HepG2 (cell line): ENCODE data around the gene SLC7A6OS. TPM values are rescaled to one million over a fixed set of nuclear protein-coding genes. Genes with fewer than 3 reads are reported as not detected.

ENCODE experiments used
- ATAC-seq: fragments of 200-7000 bp; cut with Tn5 transposase; 3 replicates; pipeline ENCODE4 v1.9.1; 2020; ENCODE audit warnings: mild to moderate bottlenecking, moderate library complexity
- BruUV-seq: library from RNA; stranded (reverse); fragments of 400-500 nt; replicated peaks from 2 replicates; lab custom pipeline; 2021; lab: Mats Ljungman, UMichigan
- CTCF ChIA-PET: fragments of 300-600 bp; formaldehyde crosslinking; extraction: SDS; loops from one replicate; lab custom pipeline; 2021; ENCODE audit warnings: low total read pairs, inconsistent platforms, low intra/inter-chr PET ratio; lab: Yijun Ruan, JAX
- POLR2A ChIA-PET: fragments of 350-600 bp; sonication (Branson Sonifier 250); formaldehyde crosslinking; loops from one replicate; lab custom pipeline; 2020; ENCODE audit warnings: antibody characterized with exemption, inconsistent platforms; lab: Yijun Ruan, JAX
- DNase-seq: peaks from one replicate; pipeline ENCODE4 v3.0.0-alpha.2; 2015; ENCODE audit warnings: low spot score
- FAIRE-seq: peaks from 3 replicates; lab custom pipeline; 2011; peaks lifted over from hg19 to GRCh38; lab: Jason Lieb, UNC
- H2AFZ ChIP-seq: one replicate; pipeline ENCODE4 v1.6.1; 2011; ENCODE audit warnings: low read length, inconsistent platforms
- H3K27ac ChIP-seq: fragments of 300-600 bp; 3 replicates; pipeline ENCODE4 v1.8.0; 2011; ENCODE audit warnings: mixed run types, mild to moderate bottlenecking, mixed read lengths, low read length, inconsistent platforms; ENCODE audit not compliant: insufficient read depth; ENCODE audit errors: extremely low read length
- H3K27me3 ChIP-seq, 2 experiments: fragments of 200-600 bp in 1 of 2; 2 replicates in 1 of 2; 3 replicates in 1 of 2; pipeline versions ENCODE4 v1.6.0 to v1.8.0; 2011; ENCODE audit warnings: low read length in 2 of 2, mild to moderate bottlenecking in 2 of 2, moderate library complexity in 2 of 2, inconsistent platforms in 1 of 2; ENCODE audit not compliant: insufficient read depth in 2 of 2, control insufficient read depth in 1 of 2
- H3K36me3 ChIP-seq, 2 experiments: fragments of 200-600 bp in 1 of 2; replicated peaks in 1 of 2; 2 replicates in 1 of 2; 3 replicates in 1 of 2; pipeline versions ENCODE4 v1.5.1 to v1.8.0; 2011; ENCODE audit warnings: low read length in 2 of 2, inconsistent platforms in 1 of 2; ENCODE audit not compliant: insufficient read depth in 2 of 2, control insufficient read depth in 1 of 2
- H3K4me1 ChIP-seq: 2 replicates; pipeline ENCODE4 v1.5.1; 2012; ENCODE audit warnings: low read length, inconsistent platforms; ENCODE audit not compliant: insufficient read depth
- H3K4me2 ChIP-seq: 2 replicates; pipeline ENCODE4 v1.6.0; 2011; ENCODE audit warnings: low read depth, low read length, inconsistent platforms
- H3K4me3 ChIP-seq, 3 experiments: fragments of 200-600 bp in 1 of 3; sonication (generic), shearing (Covaris generic) in 1 of 3; replicated peaks in 1 of 3; 2 replicates each; pipeline ENCODE4 v1.5.1; 2011 to 2016; ENCODE audit warnings: low read length in 3 of 3, inconsistent platforms in 2 of 3, low read depth in 2 of 3, mild to moderate bottlenecking in 2 of 3, control low read depth in 1 of 3, mixed read lengths in 1 of 3; ENCODE audit not compliant: insufficient read depth in 1 of 3
- H3K79me2 ChIP-seq: one replicate; pipeline ENCODE4 v1.6.1; 2011; ENCODE audit warnings: low read length, inconsistent platforms; ENCODE audit not compliant: insufficient read depth
- H3K9ac ChIP-seq: 2 replicates; pipeline ENCODE4 v1.6.0; 2011; ENCODE audit warnings: mild to moderate bottlenecking, low read depth, low read length, inconsistent platforms; ENCODE audit not compliant: insufficient read depth
- H3K9me3 ChIP-seq: 2 replicates; pipeline ENCODE4 v1.5.1; 2012; ENCODE audit warnings: mild to moderate bottlenecking, low read length
- H4K20me1 ChIP-seq: 2 replicates; pipeline ENCODE4 v1.6.0; 2011; ENCODE audit warnings: inconsistent platforms, mild to moderate bottlenecking, low read length, moderate library complexity; ENCODE audit not compliant: insufficient read depth
- HNRNPL ChIP-seq: fragments of 200-400 bp; formaldehyde crosslinking; IDR thresholded peaks from 2 replicates; pipeline ENCODE4 v1.6.1; 2017; ENCODE audit warnings: mild to moderate bottlenecking, low read depth, low read length
- KDM2A ChIP-seq: sonication (generic); formaldehyde crosslinking; IDR thresholded peaks from 2 replicates; pipeline ENCODE4 v1.4.0; 2020; ENCODE audit warnings: low read depth, missing genetic modification reagents, borderline replicate concordance
- NR2F1 ChIP-seq, 2 experiments: fragments of 450-650 bp in 1 of 2; formaldehyde crosslinking in 1 of 2; IDR thresholded peaks; 2 replicates each; pipeline versions ENCODE4 v1.5.0 to v1.6.1; 2016 to 2020; ENCODE audit warnings: mild to moderate bottlenecking in 1 of 2, missing compliant biosample characterization in 1 of 2, missing genetic modification reagents in 1 of 2, moderate library complexity in 1 of 2
- RXRA ChIP-seq: sonication (generic); formaldehyde crosslinking; IDR thresholded peaks from 2 replicates; pipeline ENCODE4 v1.5.1; 2020; ENCODE audit warnings: missing genetic modification reagents
- TRAFD1 ChIP-seq: sonication (generic); formaldehyde crosslinking; IDR thresholded peaks from 2 replicates; pipeline ENCODE4 v1.5.1; 2020; ENCODE audit warnings: missing genetic modification reagents, mild to moderate bottlenecking, borderline replicate concordance
- ZBTB38 ChIP-seq: sonication (generic); formaldehyde crosslinking; IDR thresholded peaks from 2 replicates; pipeline ENCODE4 v1.5.1; 2020; ENCODE audit warnings: mild to moderate bottlenecking, missing genetic modification reagents
- ZNF234 ChIP-seq: sonication (generic); formaldehyde crosslinking; conservative IDR thresholded peaks from 2 replicates; pipeline ENCODE4 v1.5.1; 2020; ENCODE audit warnings: mild to moderate bottlenecking, missing genetic modification reagents
- ZNF512 ChIP-seq: sonication (generic); formaldehyde crosslinking; IDR thresholded peaks from 2 replicates; pipeline ENCODE4 v1.4.0; 2020; ENCODE audit warnings: mild to moderate bottlenecking, missing genetic modification reagents
- ZNF557 ChIP-seq: sonication (generic); formaldehyde crosslinking; IDR thresholded peaks from 2 replicates; pipeline ENCODE4 v1.4.0; 2020; ENCODE audit warnings: missing genetic modification reagents
- ZNF687 ChIP-seq: sonication (generic); formaldehyde crosslinking; IDR thresholded peaks from 2 replicates; pipeline ENCODE4 v1.5.1; 2020; ENCODE audit warnings: mild to moderate bottlenecking, missing genetic modification reagents, moderate library complexity
- ZNF720 ChIP-seq: sonication (generic); formaldehyde crosslinking; IDR thresholded peaks from 2 replicates; pipeline ENCODE4 v1.4.0; 2020; ENCODE audit warnings: missing genetic modification reagents
- WGBS: methylation state at CpG from one replicate; pipeline ENCODE4 v1.1.6; 2017; ENCODE audit warnings: low lambda C conversion rate; 5-methylcytosine and 5-hydroxymethylcytosine counted together
- in situ Hi-C: cut with HindIII; loops from 2 replicates; pipeline ENCODE4 v1.10.0; 2017; ENCODE audit warnings: low pct_unique_long_range_greater_than_20kb; ENCODE audit not compliant: extremely low pct_ligation_motif_present
- intact Hi-C: fragments of 100-400 bp; cut with micrococcal nuclease; formaldehyde crosslinking; loops from one replicate; pipeline ENCODE4 v1.10.0; 2022; ENCODE audit not compliant: unreplicated experiment
- polyA plus RNA-seq, 8 experiments: library from polyadenylated mRNA; depleted of rRNA in 3 of 8; stranded (reverse) in 7 of 8; unstranded in 1 of 8; fragments of >200 nt; fragmentation: Illumina TruSeq in 4 of 8; extraction: Trizol in 4 of 8; gene quantifications; 2 replicates each; pipeline versions ENCODE4 v1.2.1 to v1.2.3, GENCODE V29; 2011 to 2016; ENCODE audit warnings: low read depth in 4 of 8, missing spikeins in 1 of 8, mixed read lengths in 1 of 8; ENCODE audit not compliant: insufficient read depth in 1 of 8
- total RNA-seq, 5 experiments: library from RNA; depleted of rRNA; stranded (reverse); fragments of >200 nt; fragmentation: Illumina TruSeq; extraction: Trizol; gene quantifications; 2 replicates each; pipeline ENCODE4 v1.2.3, GENCODE V29; 2016; ENCODE audit warnings: low read depth in 1 of 5

SLC7A6OS gene
- total and polyA plus RNA-seq, 2 of the 13 experiments (the other 11 are each of a cell fraction or from before 2014, with no cell fraction given): 11.2 to 21.5 TPM

- TF ChIP-seq ZNF512: no peak
- no peak for TF ChIP-seq ZNF720 (CRISPR knock-in tag)
- no peak for TF ChIP-seq ZNF557 (CRISPR knock-in tag)
- no peak for TF ChIP-seq HNRNPL
- no peak for TF ChIP-seq ZNF234 (CRISPR knock-in tag)
These were observed 55.0 kb downstream of the SLC7A6OS start (continued) for GRCh38 chr16:68255712-68256111.

- intact Hi-C loops (no loop called here), in situ Hi-C loops (no loop called here)
- CTCF ChIA-PET: no interaction called here
- no peak overlapping the region for H3K9ac ChIP-seq
- 83% methylated on average over 4 of the region's 4 CpGs for WGBS
- H3K4me1 ChIP-seq: peaks cover 43% of the 10 kb centered on the region
- POLR2A ChIA-PET: interaction anchor here (1.6 kb wide), 2 partner anchors 16 to 17 kb away, joined by 4 to 6 read pairs; no protein-coding TSS in a partner anchor
- peak overlapping the region; percentile 11 for H3K27ac ChIP-seq
- H3K4me3 ChIP-seq: no peak overlapping the region
- no peaks in the 10 kb centered on the region for H3K27me3 ChIP-seq
- no TSS peak for BruUV-seq
- ATAC-seq: no peak
- H4K20me1 ChIP-seq: no peaks in the 10 kb centered on the region
- H3K4me2 ChIP-seq: no peak overlapping the region
- H2AFZ ChIP-seq: no peak overlapping the region
- no peak for FAIRE-seq
- peaks cover 9 to 37% of the 10 kb centered on the region in 2 experiments for H3K36me3 ChIP-seq
- H3K9me3 ChIP-seq: no peaks in the 10 kb centered on the region
- TF ChIP-seq TRAFD1 (no peak), KDM2A (CRISPR knock-in tag) (no peak), ZNF687 (CRISPR knock-in tag) (0 out of 2 replicates have a peak, but pooled peaks have one; percentile 18), RXRA (CRISPR knock-in tag) (0 out of 2 replicates have a peak, but pooled peaks have one; percentile 59), NR2F1 (CRISPR knock-in tag; IDR thresholded peaks at IDR 0.05) (peak in 1 of 2 experiments; percentile 30; a peak in 1 of 4 replicates), ZBTB38 (no peak)
- peak; percentile 52 for DNase-seq
- H3K79me2 ChIP-seq: no peaks in the 10 kb centered on the region
These were observed 57.0 kb downstream of the SLC7A6OS start for GRCh38 chr16:68253721-68254120.
